H1 (cell line): Measurements from ENCODE around the gene CD8B2. TPM values are rescaled to one million over a fixed set of nuclear protein-coding genes. Genes with fewer than 3 reads are reported as not detected.

Experiments used
- CTCF ChIA-PET: fragments of 300-600 bp; sonication (Branson Sonifier 250); formaldehyde crosslinking; loops from one replicate; lab custom pipeline; 2021; ENCODE audit not compliant: partially characterized antibody; lab: Charles Lee
- POLR2A ChIA-PET: fragments of 300-600 bp; sonication (Branson Sonifier 250); formaldehyde crosslinking; loops from one replicate; lab custom pipeline; 2021; ENCODE audit warnings: inconsistent platforms; ENCODE audit not compliant: partially characterized antibody; lab: Charles Lee
- DNase-seq, 2 experiments: peaks; one replicate each; pipeline versions ENCODE4 v3.0.0 to v3.0.0-alpha.2; 2010 to 2022; ENCODE audit warnings: low spot score in 2 of 2, low read depth in 1 of 2, mixed read lengths in 1 of 2
- FAIRE-seq: peaks from 2 replicates; lab custom pipeline; 2011; peaks lifted over from hg19 to GRCh38; lab: Jason Lieb, UNC
- H2AFZ ChIP-seq: 2 replicates; pipeline ENCODE4 v1.8.1; 2012; ENCODE audit warnings: low read length, inconsistent platforms
- H2AK5ac ChIP-seq: 2 replicates; pipeline ENCODE4 v1.6.1; 2013; ENCODE audit warnings: low read depth, low read length
- H2BK120ac ChIP-seq: replicated peaks from 2 replicates; pipeline ENCODE3; 2013; ENCODE audit warnings: low read depth, low read length, inconsistent platforms
- H2BK12ac ChIP-seq: 2 replicates; pipeline ENCODE4 v1.6.1; 2013; ENCODE audit warnings: low read depth, low read length
- H2BK15ac ChIP-seq: 2 replicates; pipeline ENCODE4 v1.6.1; 2013; ENCODE audit warnings: low read length
- H2BK20ac ChIP-seq: 2 replicates; pipeline ENCODE4 v1.6.1; 2013; ENCODE audit warnings: low read length
- H2BK5ac ChIP-seq: 2 replicates; pipeline ENCODE4 v1.6.1; 2013; ENCODE audit warnings: low read depth, low read length
- H3K14ac ChIP-seq: 2 replicates; pipeline ENCODE4 v1.6.1; 2013; ENCODE audit warnings: inconsistent platforms; ENCODE audit not compliant: insufficient read length
- H3K18ac ChIP-seq: 2 replicates; pipeline ENCODE4 v1.6.1; 2013; ENCODE audit warnings: low read length; ENCODE audit errors: extremely low read depth
- H3K23ac ChIP-seq: 2 replicates; pipeline ENCODE4 v1.6.1; 2013; ENCODE audit warnings: inconsistent platforms; ENCODE audit not compliant: insufficient read length
- H3K23me2 ChIP-seq: 2 replicates; pipeline ENCODE4 v1.6.1; 2013; ENCODE audit warnings: low read depth, low read length
- H3K27ac ChIP-seq: 2 replicates; pipeline ENCODE4 v1.6.1; 2011; ENCODE audit warnings: low read depth, low read length, inconsistent platforms
- H3K27me3 ChIP-seq, 4 experiments: replicated peaks in 1 of 4; 1 replicate in 1 of 4; 2 replicates in 3 of 4; pipeline versions ENCODE4 v1.6.1 to v1.8.1; 2011 to 2013; ENCODE audit warnings: low read length in 3 of 4, mild to moderate bottlenecking in 3 of 4, inconsistent platforms in 2 of 4, mixed read lengths in 2 of 4, moderate library complexity in 1 of 4; ENCODE audit not compliant: control insufficient read depth in 3 of 4, insufficient read depth in 3 of 4; ENCODE audit errors: extremely low read depth in 1 of 4
- H3K36me3 ChIP-seq, 4 experiments: 2 replicates each; pipeline versions ENCODE4 v1.6.1 to v1.8.1; 2011 to 2013; ENCODE audit warnings: mild to moderate bottlenecking in 4 of 4, low read length in 3 of 4, moderate library complexity in 2 of 4, control low read depth in 1 of 4, inconsistent platforms in 1 of 4; ENCODE audit not compliant: insufficient read depth in 4 of 4, control insufficient read depth in 2 of 4
- H3K4ac ChIP-seq: replicated peaks from 2 replicates; pipeline ENCODE3; 2013; ENCODE audit warnings: low read length, low read depth, mixed read lengths, inconsistent platforms; ENCODE audit not compliant: insufficient read length
- H3K4me1 ChIP-seq, 4 experiments: replicated peaks in 1 of 4; 1 replicate in 1 of 4; 2 replicates in 3 of 4; pipeline versions ENCODE4 v1.6.1 to v1.8.1; 2011 to 2013; ENCODE audit warnings: low read length in 3 of 4, inconsistent platforms in 2 of 4, mixed read lengths in 1 of 4; ENCODE audit not compliant: insufficient read depth in 4 of 4, control insufficient read depth in 3 of 4
- H3K4me2 ChIP-seq, 2 experiments: 2 replicates each; pipeline versions ENCODE4 v1.6.1 to v1.8.1; 2011 to 2013; ENCODE audit warnings: low read depth in 2 of 2, low read length in 2 of 2, control low read depth in 1 of 2, inconsistent platforms in 1 of 2, mild to moderate bottlenecking in 1 of 2; ENCODE audit not compliant: insufficient read depth in 1 of 2
- H3K4me3 ChIP-seq, 4 experiments: fragments of 200-600, 300-600 bp in 1 of 4; sonication (generic), shearing (Covaris generic), sonication (Bioruptor Twin) in 1 of 4; 2 replicates each; pipeline versions ENCODE4 v1.5.1 to v1.8.1; 2011 to 2016; ENCODE audit warnings: low read length in 4 of 4, low read depth in 3 of 4, control low read depth in 2 of 4, inconsistent platforms in 2 of 4, mild to moderate bottlenecking in 2 of 4, mixed read lengths in 1 of 4, moderate library complexity in 1 of 4; ENCODE audit not compliant: insufficient read depth in 2 of 4; ENCODE audit errors: extremely low read depth in 1 of 4
- H3K56ac ChIP-seq: replicated peaks from 2 replicates; pipeline ENCODE3; 2013; ENCODE audit warnings: low read depth, mild to moderate bottlenecking, mixed read lengths, low read length, inconsistent platforms; ENCODE audit not compliant: insufficient read length
- H3K79me1 ChIP-seq: 2 replicates; pipeline ENCODE4 v1.6.1; 2013; ENCODE audit warnings: low read depth, low read length, control low read depth
- H3K79me2 ChIP-seq, 2 experiments: 2 replicates each; pipeline versions ENCODE4 v1.6.1 to v1.8.1; 2012 to 2013; ENCODE audit warnings: low read length in 2 of 2, mild to moderate bottlenecking in 2 of 2, inconsistent platforms in 1 of 2; ENCODE audit not compliant: insufficient read depth in 2 of 2, control insufficient read depth in 1 of 2
- H3K9ac ChIP-seq, 4 experiments: replicated peaks in 1 of 4; 1 replicate in 1 of 4; 2 replicates in 3 of 4; pipeline versions ENCODE4 v1.6.1 to v1.8.1; 2011 to 2013; ENCODE audit warnings: low read depth in 3 of 4, low read length in 3 of 4, control low read depth in 2 of 4, mild to moderate bottlenecking in 2 of 4, moderate library complexity in 2 of 4, inconsistent platforms in 1 of 4; ENCODE audit errors: extremely low read depth in 1 of 4
- H3K9me3 ChIP-seq, 2 experiments: 2 replicates each; pipeline versions ENCODE4 v1.6.1 to v1.8.1; 2012 to 2013; ENCODE audit warnings: mild to moderate bottlenecking in 2 of 2, moderate library complexity in 2 of 2, control low read depth in 1 of 2, inconsistent platforms in 1 of 2, low read depth in 1 of 2, low read length in 1 of 2, mixed read lengths in 1 of 2; ENCODE audit not compliant: insufficient read depth in 2 of 2
- H4K20me1 ChIP-seq, 2 experiments: replicated peaks in 1 of 2; 2 replicates each; pipeline versions ENCODE3 to v1.8.1; 2011 to 2013; ENCODE audit warnings: inconsistent platforms in 2 of 2, low read length in 2 of 2, mild to moderate bottlenecking in 1 of 2; ENCODE audit not compliant: insufficient read depth in 2 of 2, control insufficient read depth in 1 of 2
- H4K5ac ChIP-seq: 2 replicates; pipeline ENCODE4 v1.6.1; 2013; ENCODE audit warnings: low read length, low read depth, mixed read lengths, inconsistent platforms; ENCODE audit not compliant: insufficient read length
- H4K8ac ChIP-seq: 2 replicates; pipeline ENCODE4 v1.8.0; 2013; ENCODE audit warnings: mild to moderate bottlenecking, moderate library complexity, low read length, inconsistent platforms; ENCODE audit not compliant: insufficient read depth; ENCODE audit errors: extremely low read depth
- H4K91ac ChIP-seq: replicated peaks from 2 replicates; pipeline ENCODE3; 2013; ENCODE audit warnings: low read length, mixed read lengths, inconsistent platforms; ENCODE audit not compliant: insufficient read length
- EGR1 ChIP-seq: IDR thresholded peaks from 2 replicates; pipeline ENCODE4 v1.6.1; 2011; ENCODE audit warnings: low read depth, low read length, borderline replicate concordance
- HDAC6 ChIP-seq: IDR thresholded peaks from one replicate; pipeline ENCODE4 v1.7.1; 2012; ENCODE audit warnings: low read depth, mild to moderate bottlenecking, inconsistent platforms, low read length, moderate library complexity
- JUN ChIP-seq: IDR thresholded peaks from 2 replicates; pipeline ENCODE4 v1.6.1; 2011; ENCODE audit warnings: low read depth, mild to moderate bottlenecking, improper control_type of control experiment, low read length
- MAX ChIP-seq: IDR thresholded peaks from 2 replicates; pipeline ENCODE4 v1.6.1; 2012; ENCODE audit warnings: inconsistent platforms
- NRF1 ChIP-seq: IDR thresholded peaks from 2 replicates; pipeline ENCODE4 v1.6.1; 2011; ENCODE audit warnings: mild to moderate bottlenecking, low read depth, low read length, improper control_type of control experiment
- PHF8 ChIP-seq: fragments of 200-600 bp; sonication (generic); conservative IDR thresholded peaks from 2 replicates; pipeline ENCODE4 v1.7.1; 2012; ENCODE audit warnings: low read depth, mild to moderate bottlenecking, inconsistent platforms, low read length, moderate library complexity
- POLR2A ChIP-seq, 2 experiments: IDR thresholded peaks; 1 replicate in 1 of 2; 2 replicates in 1 of 2; pipeline ENCODE4 v1.6.1; 2011; ENCODE audit warnings: low read depth in 2 of 2, low read length in 2 of 2, mild to moderate bottlenecking in 2 of 2; ENCODE audit errors: control extremely low read depth in 1 of 2
- POLR2AphosphoS5 ChIP-seq: IDR thresholded peaks from 2 replicates; pipeline ENCODE4 v1.6.1; 2011; ENCODE audit warnings: low read depth, low read length
- SAP30 ChIP-seq: fragments of 300-600 bp; sonication (generic); IDR thresholded peaks from 2 replicates; pipeline ENCODE4 v1.7.1; 2012; ENCODE audit warnings: low read length, moderate library complexity, mild to moderate bottlenecking, inconsistent platforms; ENCODE audit not compliant: insufficient read depth, insufficient replicate concordance
- TAF1 ChIP-seq: IDR thresholded peaks from 2 replicates; pipeline ENCODE4 v1.6.1; 2011; ENCODE audit warnings: mild to moderate bottlenecking, low read depth, low read length
- WGBS, 2 experiments: shearing (Covaris generic) in 1 of 2; methylation state at CpG; one replicate each; pipeline versions ENCODE4 v1.1.6 to v1.1.7; 2013 to 2015; ENCODE audit warnings: low lambda C conversion rate in 2 of 2, mixed read lengths in 2 of 2, inconsistent platforms in 1 of 2, low coverage in 1 of 2, missing lambda C conversion rate in 1 of 2; ENCODE audit not compliant: insufficient replicate concordance in 2 of 2, insufficient coverage in 1 of 2, insufficient read length in 1 of 2; ENCODE audit errors: extremely low coverage in 1 of 2, missing lambda C conversion rate in 1 of 2; 5-methylcytosine and 5-hydroxymethylcytosine counted together
- polyA plus RNA-seq, 7 experiments: library from polyadenylated mRNA; depleted of rRNA in 3 of 7; stranded (reverse) in 5 of 7; unstranded in 2 of 7; fragments of >200 nt in 5 of 7; fragments of 200-250 nt in 2 of 7; gene quantifications; 1 replicate in 5 of 7; 2 replicates in 1 of 7; 4 replicates in 1 of 7; pipeline versions ENCODE4 v1.2.1 to v1.2.3, GENCODE V29; 2011 to 2013; ENCODE audit warnings: missing spikeins in 2 of 7, mixed read lengths in 2 of 7
- total RNA-seq: library from RNA; stranded (reverse); fragmentation: NEBNext Ultra II Directional; extraction: Animal tissue kit (Norgen Biotek cat#: 25700); gene quantifications from 2 replicates; pipeline ENCODE4 v1.2.1, GENCODE V29; 2021

The CD8B2 gene
- total and polyA plus RNA-seq, 2 of the 8 experiments (the other 6 are each of a cell fraction or from before 2014, with no cell fraction given): 0.03 TPM; not detected in 1

DNA sequence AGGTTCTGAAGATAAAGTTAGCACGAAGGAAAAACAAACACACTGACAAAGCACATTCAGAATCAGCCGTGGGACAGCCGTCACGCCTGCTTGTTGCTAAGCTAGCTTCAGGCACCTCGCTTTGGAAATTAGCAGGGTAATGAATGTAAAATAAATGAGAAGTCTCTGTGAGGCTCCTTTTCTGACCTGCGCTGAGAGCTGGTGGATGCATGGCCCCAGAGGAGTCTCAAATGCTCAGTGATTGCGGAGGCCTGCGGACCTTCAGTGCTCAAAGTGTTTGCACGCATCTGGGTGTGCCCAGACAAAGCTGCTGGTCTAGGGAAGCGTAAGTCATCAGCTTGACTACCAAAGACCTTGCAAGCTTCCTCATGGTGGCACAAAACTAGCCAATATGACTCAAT is 50.6 kb downstream of the CD8B2 start:
- Histone ChIP-seq H4K91ac (no peak overlapping the region), H2AK5ac (no peak overlapping the region), H2BK120ac (no peak overlapping the region), H3K4ac (no peak overlapping the region), H4K5ac (no peak overlapping the region), H3K36me3 (no peaks in the 10 kb centered on the region), H3K23ac (no peak overlapping the region), H3K4me1 (no peaks in the 10 kb centered on the region), H2BK15ac (no peak overlapping the region), H3K18ac (no peak overlapping the region), H2BK20ac (no peak overlapping the region), H2BK12ac (no peak overlapping the region), H3K79me2 (no peaks in the 10 kb centered on the region), H3K79me1 (no peaks in the 10 kb centered on the region), H3K23me2 (no peaks in the 10 kb centered on the region), H4K20me1 (no peaks in the 10 kb centered on the region), H3K4me3 (no peak overlapping the region), H3K27ac (no peak overlapping the region), H3K27me3 (no peaks in the 10 kb centered on the region), H4K8ac (no peak overlapping the region; the same call in 1 of the 2 replicates), H3K56ac (no peak overlapping the region), H3K4me2 (no peak overlapping the region), H2AFZ (no peak overlapping the region), H3K14ac (no peak overlapping the region), H2BK5ac (no peak overlapping the region), H3K9me3 (no peaks in the 10 kb centered on the region), H3K9ac (no peak overlapping the region)
- 89% methylated on average over 10 of the region's 10 CpGs; no CpG with 5 or more reads in 1 of the 2 experiments for WGBS, 2 experiments
- no peak for DNase-seq
- CTCF ChIA-PET: interaction anchor here (1.3 to 2.6 kb wide), 6 partner anchors 10 to 433 kb away, joined by 3 to 8 read pairs (median 5); no protein-coding TSS in a partner anchor
- TF ChIP-seq POLR2AphosphoS5 (no peak), TAF1 (no peak), SAP30 (no peak), PHF8 (no peak), NRF1 (no peak), POLR2A (IDR thresholded peaks at IDR 0.05; ENCODE audit: control extremely low read depth in 1 of 2, low read depth in 2 of 2, low read length in 2 of 2) (no peak), EGR1 (no peak), MAX (no peak), JUN (no peak), HDAC6 (no peak)
- no peak for FAIRE-seq
- POLR2A ChIA-PET: no interaction called here
